HG03175 (cell line): ENCODE data around the gene MYO6.
A peak's percentile ranks its signal among the peaks of the same experiment; 100 is the strongest.
"Not testable (repeated sequence)": the region's sequence is repeated elsewhere in the genome, so short reads cannot be mapped to it uniquely, and the experiment has no call there.

Experiments used
- ATAC-seq: cut with Tn5 transposase; IDR thresholded peaks from one replicate; pipeline ENCODE4 v1.9.1; 2021; ENCODE audit warnings: mild to moderate bottlenecking, moderate library complexity; ENCODE audit not compliant: unreplicated experiment

The MYO6 gene

GRCh38 chr6:75880305-75880704 lies 131.3 kb downstream of the MYO6 start:
- ATAC-seq: no peak

- no peak for ATAC-seq
Measured at GRCh38 chr6:75882734-75883133, 133.7 kb downstream of the MYO6 start.

GRCh38 chr6:75884822-75885221 lies 135.8 kb downstream of the MYO6 start:
- no peak for ATAC-seq

- ATAC-seq: no peak
Measured at GRCh38 chr6:75892384-75892783, 143.3 kb downstream of the MYO6 start.

GRCh38 chr6:75893058-75893775 lies 144.2 kb downstream of the MYO6 start:
- ATAC-seq: peak; percentile 67

- no peak for ATAC-seq
Measured at GRCh38 chr6:75893776-75894152, 144.7 kb downstream of the MYO6 start.

GRCh38 chr6:75896526-75896925 lies 147.5 kb downstream of the MYO6 start:
- no peak for ATAC-seq

- ATAC-seq: not testable (repeated sequence)
Measured at GRCh38 chr6:75900216-75900615, 151.2 kb downstream of the MYO6 start.

DNA sequence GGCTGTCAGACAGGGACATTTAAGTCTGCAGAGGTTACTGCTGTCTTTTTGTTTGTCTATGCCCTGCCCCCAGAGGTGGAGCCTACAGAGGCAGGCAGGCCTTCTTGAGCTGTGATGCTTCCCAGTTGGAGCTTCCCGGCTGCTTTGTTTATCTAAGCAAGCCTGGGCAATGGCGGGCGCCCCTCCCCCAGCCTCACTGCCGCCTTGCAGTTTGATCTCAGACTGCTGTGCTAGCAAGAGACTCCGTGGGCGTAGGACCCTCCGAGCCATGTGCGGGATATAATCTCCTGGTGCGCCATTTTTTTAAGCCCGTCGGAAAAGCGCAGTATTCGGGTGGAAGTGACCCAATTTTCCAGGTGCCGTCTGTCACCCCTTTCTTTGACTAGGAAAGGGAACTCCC lies 156.1 kb downstream of the MYO6 start:
- not testable (repeated sequence) for ATAC-seq

- no peak for ATAC-seq
Measured at GRCh38 chr6:75906871-75907270, 157.8 kb downstream of the MYO6 start.

DNA sequence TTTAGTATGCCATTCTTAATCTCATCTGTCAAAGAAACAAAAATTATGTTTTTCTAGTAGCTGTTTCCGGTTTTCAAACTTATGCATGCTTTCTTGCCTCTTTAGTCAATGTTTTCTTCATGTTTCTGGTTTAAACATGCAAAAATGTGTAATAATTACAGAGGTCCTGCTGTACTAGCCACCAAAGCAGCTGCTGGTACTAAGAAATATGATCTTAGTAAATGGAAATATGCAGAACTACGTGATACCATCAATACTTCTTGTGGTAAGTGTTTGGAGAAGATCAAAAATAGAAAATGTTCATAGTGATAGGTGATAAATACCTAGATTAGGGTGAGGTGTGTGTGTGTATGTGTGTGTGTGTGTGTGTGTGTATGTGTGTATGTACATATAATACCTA lies 158.4 kb downstream of the MYO6 start:
- no peak for ATAC-seq

DNA sequence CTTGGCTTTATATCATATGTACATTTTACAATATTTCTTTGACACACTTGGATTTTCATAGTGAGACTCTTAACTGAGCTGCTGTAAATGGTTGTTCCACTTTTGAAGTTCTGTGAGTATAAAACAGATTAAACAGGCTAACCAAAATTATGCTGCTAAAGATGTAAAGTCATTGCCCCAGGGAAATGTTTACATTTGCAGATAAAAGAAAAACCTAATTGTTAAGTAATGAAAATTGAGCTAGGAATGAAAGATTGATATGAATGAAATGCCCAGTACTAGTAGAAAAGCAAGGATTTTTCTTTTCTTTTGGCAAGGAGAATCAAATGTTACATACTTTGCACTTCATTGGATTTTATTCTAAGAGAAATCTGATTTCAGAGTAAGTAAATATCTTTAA lies 164.0 kb downstream of the MYO6 start:
- ATAC-seq: no peak

DNA sequence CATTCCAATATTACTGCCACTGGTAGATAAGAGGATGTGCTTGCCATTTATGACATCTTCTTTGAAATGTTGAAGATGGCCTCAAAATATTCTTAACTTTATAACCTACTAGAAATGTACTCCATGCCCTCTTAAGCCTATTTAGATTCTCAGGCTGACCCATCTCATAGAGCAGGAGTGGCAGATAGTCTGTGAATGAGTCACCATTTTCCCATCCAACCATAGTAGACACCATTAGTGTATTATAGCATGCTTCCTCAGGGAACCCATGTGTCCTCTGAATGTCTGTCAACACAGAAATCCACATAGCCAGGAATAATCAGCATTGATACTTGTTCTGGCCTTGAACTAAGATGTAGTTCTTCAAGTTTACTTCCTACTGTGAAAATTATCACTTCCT lies 173.2 kb downstream of the MYO6 start:
- no peak for ATAC-seq

DNA sequence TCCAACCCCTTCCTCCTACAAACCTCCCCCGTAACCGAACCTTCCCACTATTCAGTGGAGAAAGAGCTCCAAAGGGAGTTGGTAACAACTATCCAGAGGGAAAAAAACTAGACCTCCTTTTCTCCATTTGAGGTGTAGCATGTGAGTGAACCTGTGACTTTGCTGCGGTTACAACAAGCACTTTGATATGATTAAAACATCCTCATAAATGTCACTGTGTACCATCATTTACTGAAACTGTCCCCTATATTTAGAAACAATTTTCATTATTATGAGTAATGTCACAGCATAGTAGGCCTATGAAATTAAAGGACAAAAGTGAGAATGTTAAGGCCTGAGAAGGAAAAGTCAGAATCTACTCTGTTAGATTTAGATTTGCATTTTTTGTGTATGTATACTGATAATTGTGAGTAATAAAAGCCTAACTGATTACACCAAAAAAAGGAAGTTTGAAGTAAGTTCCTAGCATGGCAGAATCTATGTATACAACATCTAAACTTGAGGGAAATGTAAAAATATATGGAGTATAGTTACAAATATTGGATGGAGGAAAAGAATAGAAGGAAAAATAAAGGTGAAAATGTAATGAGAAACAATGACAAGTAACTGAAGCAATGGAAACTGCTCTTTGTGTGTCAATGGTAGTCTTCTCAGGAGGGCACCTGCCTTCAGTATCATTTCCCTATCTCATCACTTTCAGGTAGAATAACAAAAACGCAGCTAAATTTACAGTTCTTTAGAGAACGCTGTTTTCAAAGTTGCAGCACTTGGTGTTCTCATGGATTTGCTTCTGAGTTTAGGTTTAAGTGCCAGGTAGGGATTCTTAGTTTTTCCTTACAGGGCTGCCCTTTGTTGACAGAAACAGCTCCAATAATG lies 177.5 kb downstream of the MYO6 start:
- peak; percentile 63 for ATAC-seq

- ATAC-seq: no peak
Measured at GRCh38 chr6:75931011-75931680, 182.1 kb downstream of the MYO6 start.

- ATAC-seq: no peak
Measured at GRCh38 chr6:75932067-75932466, 183.0 kb downstream of the MYO6 start.

GRCh38 chr6:75933387-75933975 lies 184.4 kb downstream of the MYO6 start:
- no peak for ATAC-seq

DNA sequence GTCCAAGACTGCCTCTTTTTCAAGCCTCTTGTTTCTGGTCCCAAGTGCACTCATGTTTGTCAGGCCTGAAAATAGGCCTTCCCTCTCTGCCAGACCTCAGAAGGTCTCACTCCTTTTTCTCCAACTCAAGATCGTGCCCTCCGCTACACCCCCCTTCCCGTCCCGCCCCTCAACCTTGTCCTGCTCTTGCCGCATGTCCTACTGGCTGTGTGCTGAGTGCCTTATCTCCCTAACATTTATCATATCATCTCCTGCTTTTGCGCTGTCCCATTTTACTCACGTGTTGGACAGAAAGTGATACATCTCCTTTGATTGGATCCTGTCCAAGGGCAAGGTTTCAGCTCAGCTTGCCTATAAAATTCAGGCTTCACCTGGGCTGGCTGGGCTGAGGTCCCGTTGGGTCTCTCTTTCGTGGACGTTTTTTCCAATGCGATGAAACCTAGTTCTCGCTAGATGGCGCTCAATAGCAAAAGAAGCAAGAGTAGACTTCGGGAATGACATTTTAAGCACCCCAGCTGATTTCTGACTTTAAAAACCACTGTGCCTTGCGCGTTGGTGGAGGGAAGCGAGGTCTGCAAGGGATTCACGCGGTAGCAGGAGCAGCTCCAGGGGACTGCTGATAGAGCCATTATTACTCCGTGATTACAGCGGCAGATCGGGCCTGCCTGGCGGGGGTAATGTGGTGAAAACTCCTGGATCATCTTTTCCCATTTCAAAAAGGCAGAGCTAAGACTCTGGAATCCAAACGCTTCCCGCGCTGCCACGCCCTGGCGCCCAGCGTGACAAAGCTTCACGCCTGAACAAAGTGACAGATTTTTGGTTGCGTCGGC lies 185.8 kb downstream of the MYO6 start:
- ATAC-seq: peak; percentile 71

DNA sequence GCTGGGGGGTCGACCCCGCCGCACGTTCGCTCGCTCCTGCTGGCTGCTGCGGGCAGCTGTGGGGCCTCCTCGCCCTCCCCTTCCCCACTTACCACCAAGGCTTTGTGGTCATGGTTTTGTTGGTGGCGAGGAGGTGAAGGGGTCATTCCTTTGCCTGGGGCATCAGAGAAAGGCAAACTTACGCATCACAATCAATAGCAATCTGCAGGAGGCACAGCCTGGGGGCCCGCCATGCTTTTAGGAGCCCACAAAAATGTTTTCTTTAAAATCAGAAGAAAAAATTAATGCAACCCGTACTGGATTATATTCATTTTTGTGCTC lies 186.4 kb downstream of the MYO6 start:
- ATAC-seq: no peak

DNA sequence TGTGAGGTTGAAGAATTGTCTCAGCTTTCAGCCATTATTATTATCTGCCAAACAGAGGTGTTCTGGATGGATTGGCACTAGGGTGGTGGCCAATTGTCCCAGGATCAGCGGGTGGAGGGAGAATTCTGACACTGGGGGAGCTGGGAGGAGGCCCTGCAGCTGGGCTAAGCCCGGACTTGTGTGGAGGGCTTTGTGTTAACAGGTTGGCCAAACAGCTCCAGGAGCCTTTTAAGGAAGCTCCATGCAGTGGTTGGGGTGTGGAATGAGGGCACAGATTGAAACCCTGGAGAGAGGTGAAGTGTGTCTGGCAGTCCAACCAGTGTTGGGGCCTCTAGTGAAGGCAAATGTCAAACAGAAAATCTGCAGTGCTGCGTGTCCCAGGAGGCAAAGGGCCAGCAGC lies 187.6 kb downstream of the MYO6 start:
- no peak for ATAC-seq

- ATAC-seq: no peak
Measured at GRCh38 chr6:75937846-75938245, 188.8 kb downstream of the MYO6 start.
